ENCODE measurements around the gene TTC16.
A peak's percentile ranks its signal among the peaks of the same experiment; 100 is the strongest.

Gene TTC16

GRCh38 chr9:127714020-127714750 lies 1.7 kb upstream of the TTC16 start:
- Histone ChIP-seq H3K9ac (ENCODE audit: low read length) (no peak overlapping the region), H3K27ac (ENCODE audit: low read length) (no peak overlapping the region)

GRCh38 chr9:127714951-127715469 lies 869 bp upstream of the TTC16 start:
- Histone ChIP-seq H3K9ac (ENCODE audit: low read length) (peak overlapping the region; percentile 42), H3K4me1 (ENCODE audit: control insufficient read depth, low read depth, low read length) (peaks cover 5% of the 10 kb centered on the region), H3K27me3 (ENCODE audit: control insufficient read depth, insufficient read depth, low read length) (peaks cover 5% of the 10 kb centered on the region), H3K36me3 (ENCODE audit: control insufficient read depth, low read depth, low read length) (no peaks in the 10 kb centered on the region), H3K9me3 (ENCODE audit: control insufficient read depth, low read depth, low read length) (no peaks in the 10 kb centered on the region), H3K4me3 (ENCODE audit: low read length) (peak overlapping the region; percentile 82), H3K27ac (ENCODE audit: low read length) (no peak overlapping the region)

More at GRCh38 chr9:127714020-127714750, 1.7 kb upstream of the TTC16 start:
- Histone ChIP-seq H3K4me1 (ENCODE audit: control insufficient read depth, low read depth, low read length) (peaks cover 5% of the 10 kb centered on the region), H3K9me3 (ENCODE audit: control insufficient read depth, low read depth, low read length) (no peaks in the 10 kb centered on the region), H3K4me3 (ENCODE audit: low read length) (peak overlapping the region; percentile 13), H3K27me3 (ENCODE audit: control insufficient read depth, insufficient read depth, low read length) (peaks cover 5% of the 10 kb centered on the region), H3K36me3 (ENCODE audit: control insufficient read depth, low read depth, low read length) (no peaks in the 10 kb centered on the region)

- H3K4me3 ChIP-seq (ENCODE audit: low read length) = peak overlapping the region; percentile 82
Observed at GRCh38 chr9:127716412-127716811, 533 bp downstream of the TTC16 start.

GRCh38 chr9:127717766-127718165 lies 1.9 kb downstream of the TTC16 start:
- Histone ChIP-seq H3K27ac (ENCODE audit: low read length) (no peak overlapping the region), H3K4me1 (ENCODE audit: control insufficient read depth, low read depth, low read length) (peaks cover 8% of the 10 kb centered on the region), H3K36me3 (ENCODE audit: control insufficient read depth, low read depth, low read length) (no peaks in the 10 kb centered on the region), H3K9ac (ENCODE audit: low read length) (no peak overlapping the region), H3K9me3 (ENCODE audit: control insufficient read depth, low read depth, low read length) (no peaks in the 10 kb centered on the region), H3K4me3 (ENCODE audit: low read length) (no peak overlapping the region), H3K27me3 (ENCODE audit: control insufficient read depth, insufficient read depth, low read length) (peaks cover 5% of the 10 kb centered on the region)

More at GRCh38 chr9:127716412-127716811, 533 bp downstream of the TTC16 start:
- H3K27me3 ChIP-seq (ENCODE audit: control insufficient read depth, insufficient read depth, low read length) = peaks cover 5% of the 10 kb centered on the region
- no peaks in the 10 kb centered on the region for H3K9me3 ChIP-seq (ENCODE audit: control insufficient read depth, low read depth, low read length)
- peak overlapping the region; percentile 42 for H3K9ac ChIP-seq (ENCODE audit: low read length)
- H3K36me3 ChIP-seq (ENCODE audit: control insufficient read depth, low read depth, low read length) = no peaks in the 10 kb centered on the region
- no peak overlapping the region for H3K27ac ChIP-seq (ENCODE audit: low read length)
- H3K4me1 ChIP-seq (ENCODE audit: control insufficient read depth, low read depth, low read length) = peaks cover 8% of the 10 kb centered on the region

GRCh38 chr9:127720031-127720864 lies 4.4 kb downstream of the TTC16 start:
- Histone ChIP-seq H3K9ac (ENCODE audit: low read length) (no peak overlapping the region), H3K27ac (ENCODE audit: low read length) (no peak overlapping the region), H3K27me3 (ENCODE audit: control insufficient read depth, insufficient read depth, low read length) (no peaks in the 10 kb centered on the region), H3K9me3 (ENCODE audit: control insufficient read depth, low read depth, low read length) (no peaks in the 10 kb centered on the region), H3K36me3 (ENCODE audit: control insufficient read depth, low read depth, low read length) (no peaks in the 10 kb centered on the region), H3K4me3 (ENCODE audit: low read length) (no peak overlapping the region), H3K4me1 (ENCODE audit: control insufficient read depth, low read depth, low read length) (peaks cover 8% of the 10 kb centered on the region)

GRCh38 chr9:127720865-127721227 lies 5.0 kb downstream of the TTC16 start:
- Histone ChIP-seq H3K4me3 (ENCODE audit: low read length) (no peak overlapping the region), H3K36me3 (ENCODE audit: control insufficient read depth, low read depth, low read length) (no peaks in the 10 kb centered on the region), H3K9ac (ENCODE audit: low read length) (no peak overlapping the region), H3K27me3 (ENCODE audit: control insufficient read depth, insufficient read depth, low read length) (no peaks in the 10 kb centered on the region), H3K27ac (ENCODE audit: low read length) (no peak overlapping the region), H3K9me3 (ENCODE audit: control insufficient read depth, low read depth, low read length) (no peaks in the 10 kb centered on the region), H3K4me1 (ENCODE audit: control insufficient read depth, low read depth, low read length) (peaks cover 8% of the 10 kb centered on the region)

GRCh38 chr9:127721391-127721821 lies 5.5 kb downstream of the TTC16 start:
- Histone ChIP-seq H3K9ac (ENCODE audit: low read length) (no peak overlapping the region), H3K9me3 (ENCODE audit: control insufficient read depth, low read depth, low read length) (no peaks in the 10 kb centered on the region), H3K27me3 (ENCODE audit: control insufficient read depth, insufficient read depth, low read length) (no peaks in the 10 kb centered on the region), H3K27ac (ENCODE audit: low read length) (no peak overlapping the region), H3K36me3 (ENCODE audit: control insufficient read depth, low read depth, low read length) (no peaks in the 10 kb centered on the region), H3K4me1 (ENCODE audit: control insufficient read depth, low read depth, low read length) (peaks cover 3% of the 10 kb centered on the region), H3K4me3 (ENCODE audit: low read length) (no peak overlapping the region)

GRCh38 chr9:127722055-127722745 lies 6.3 kb downstream of the TTC16 start:
- H3K27ac ChIP-seq (ENCODE audit: low read length) = no peak overlapping the region
- H3K4me1 ChIP-seq (ENCODE audit: control insufficient read depth, low read depth, low read length) = peaks cover 3% of the 10 kb centered on the region
- no peaks in the 10 kb centered on the region for H3K36me3 ChIP-seq (ENCODE audit: control insufficient read depth, low read depth, low read length)
- H3K9ac ChIP-seq (ENCODE audit: low read length) = no peak overlapping the region
- no peak overlapping the region for H3K4me3 ChIP-seq (ENCODE audit: low read length)
- H3K27me3 ChIP-seq (ENCODE audit: control insufficient read depth, insufficient read depth, low read length) = no peaks in the 10 kb centered on the region
- H3K9me3 ChIP-seq (ENCODE audit: control insufficient read depth, low read depth, low read length) = no peaks in the 10 kb centered on the region

- Histone ChIP-seq H3K9me3 (ENCODE audit: control insufficient read depth, low read depth, low read length) (no peaks in the 10 kb centered on the region), H3K4me1 (ENCODE audit: control insufficient read depth, low read depth, low read length) (peaks cover 3% of the 10 kb centered on the region), H3K36me3 (ENCODE audit: control insufficient read depth, low read depth, low read length) (no peaks in the 10 kb centered on the region), H3K27ac (ENCODE audit: low read length) (no peak overlapping the region), H3K4me3 (ENCODE audit: low read length) (no peak overlapping the region), H3K9ac (ENCODE audit: low read length) (no peak overlapping the region), H3K27me3 (ENCODE audit: control insufficient read depth, insufficient read depth, low read length) (no peaks in the 10 kb centered on the region)
Observed at GRCh38 chr9:127723013-127723412, 7.1 kb downstream of the TTC16 start.

- H3K27me3 ChIP-seq (ENCODE audit: control insufficient read depth, insufficient read depth, low read length) = no peaks in the 10 kb centered on the region
- H3K4me3 ChIP-seq (ENCODE audit: low read length) = no peak overlapping the region
- peaks cover 3% of the 10 kb centered on the region for H3K4me1 ChIP-seq (ENCODE audit: control insufficient read depth, low read depth, low read length)
- H3K9me3 ChIP-seq (ENCODE audit: control insufficient read depth, low read depth, low read length) = no peaks in the 10 kb centered on the region
- no peak overlapping the region for H3K9ac ChIP-seq (ENCODE audit: low read length)
- no peak overlapping the region for H3K27ac ChIP-seq (ENCODE audit: low read length)
- no peaks in the 10 kb centered on the region for H3K36me3 ChIP-seq (ENCODE audit: control insufficient read depth, low read depth, low read length)
Observed at GRCh38 chr9:127723444-127723843, 7.6 kb downstream of the TTC16 start.

GRCh38 chr9:127724012-127724411 lies 8.1 kb downstream of the TTC16 start:
- peaks cover 3% of the 10 kb centered on the region for H3K4me1 ChIP-seq (ENCODE audit: control insufficient read depth, low read depth, low read length)
- H3K4me3 ChIP-seq (ENCODE audit: low read length) = no peak overlapping the region
- no peaks in the 10 kb centered on the region for H3K27me3 ChIP-seq (ENCODE audit: control insufficient read depth, insufficient read depth, low read length)
- no peaks in the 10 kb centered on the region for H3K36me3 ChIP-seq (ENCODE audit: control insufficient read depth, low read depth, low read length)
- no peak overlapping the region for H3K27ac ChIP-seq (ENCODE audit: low read length)
- H3K9ac ChIP-seq (ENCODE audit: low read length) = no peak overlapping the region
- no peaks in the 10 kb centered on the region for H3K9me3 ChIP-seq (ENCODE audit: control insufficient read depth, low read depth, low read length)

Data from iPS-18a (cell line).